Measurements from ENCODE around the gene VSIR.

VSIR gene

GRCh38 chr10:71812016-71812912 is 38.9 kb upstream of the VSIR start:
- no peak for DNase-seq (ENCODE audit: low read depth, low spot score)
- H3K4me3 ChIP-seq (ENCODE audit: insufficient read length, low read depth): no peak overlapping the region
- no peaks in the 10 kb centered on the region for H3K27me3 ChIP-seq (ENCODE audit: insufficient read depth, insufficient read length)
- H3K4me1 ChIP-seq (ENCODE audit: insufficient read depth, insufficient read length): peaks cover 6% of the 10 kb centered on the region
- TF ChIP-seq SUZ12 (IDR thresholded peaks at IDR 0.05; ENCODE audit: extremely low read depth, insufficient read depth, insufficient read length) (no peak), ZNF274 (IDR thresholded peaks at IDR 0.05; ENCODE audit: low read depth, low read length) (no peak), YY1 (IDR thresholded peaks at IDR 0.05; ENCODE audit: insufficient read depth, insufficient read length) (no peak)
- H3K9ac ChIP-seq (ENCODE audit: insufficient read length, low read depth): peak overlapping the region; percentile 24
- no peaks in the 10 kb centered on the region for H3K9me3 ChIP-seq (ENCODE audit: insufficient read depth, low read length)
- peaks cover 29% of the 10 kb centered on the region for H3K36me3 ChIP-seq (ENCODE audit: insufficient read depth, insufficient read length, low read length)

- peaks cover 6% of the 10 kb centered on the region for H3K4me1 ChIP-seq (ENCODE audit: insufficient read depth, insufficient read length)
- no peaks in the 10 kb centered on the region for H3K9me3 ChIP-seq (ENCODE audit: insufficient read depth, low read length)
These were observed 38.0 kb upstream of the VSIR start for GRCh38 chr10:71811351-71811750.

GRCh38 chr10:71810048-71810750 is 36.9 kb upstream of the VSIR start:
- Histone ChIP-seq H3K4me3 (ENCODE audit: insufficient read length, low read depth) (no peak overlapping the region), H3K27me3 (ENCODE audit: insufficient read depth, insufficient read length) (peaks cover under 1% of the 10 kb centered on the region), H3K9me3 (ENCODE audit: insufficient read depth, low read length) (no peaks in the 10 kb centered on the region), H3K4me1 (ENCODE audit: insufficient read depth, insufficient read length) (peaks cover 6% of the 10 kb centered on the region), H3K36me3 (ENCODE audit: insufficient read depth, insufficient read length, low read length) (peaks cover 9% of the 10 kb centered on the region), H3K9ac (ENCODE audit: insufficient read length, low read depth) (no peak overlapping the region)
- no peak for TF ChIP-seq ZNF274 (IDR thresholded peaks at IDR 0.05; ENCODE audit: low read depth, low read length)
- no peak for TF ChIP-seq SUZ12 (IDR thresholded peaks at IDR 0.05; ENCODE audit: extremely low read depth, insufficient read depth, insufficient read length)
- no peak for TF ChIP-seq YY1 (IDR thresholded peaks at IDR 0.05; ENCODE audit: insufficient read depth, insufficient read length)
- DNase-seq (ENCODE audit: low read depth, low spot score): no peak

More at GRCh38 chr10:71811351-71811750, 38.0 kb upstream of the VSIR start:
- Histone ChIP-seq H3K27me3 (ENCODE audit: insufficient read depth, insufficient read length) (no peaks in the 10 kb centered on the region), H3K4me3 (ENCODE audit: insufficient read length, low read depth) (no peak overlapping the region), H3K36me3 (ENCODE audit: insufficient read depth, insufficient read length, low read length) (peaks cover 20% of the 10 kb centered on the region), H3K9ac (ENCODE audit: insufficient read length, low read depth) (no peak overlapping the region)
- DNase-seq (ENCODE audit: low read depth, low spot score): no peak
- no peak for TF ChIP-seq SUZ12 (IDR thresholded peaks at IDR 0.05; ENCODE audit: extremely low read depth, insufficient read depth, insufficient read length)
- TF ChIP-seq YY1 (IDR thresholded peaks at IDR 0.05; ENCODE audit: insufficient read depth, insufficient read length): no peak
- no peak for TF ChIP-seq ZNF274 (IDR thresholded peaks at IDR 0.05; ENCODE audit: low read depth, low read length)

- Histone ChIP-seq H3K4me1 (ENCODE audit: insufficient read depth, insufficient read length) (peaks cover 6% of the 10 kb centered on the region), H3K36me3 (ENCODE audit: insufficient read depth, insufficient read length, low read length) (peaks cover 4% of the 10 kb centered on the region), H3K4me3 (ENCODE audit: insufficient read length, low read depth) (no peak overlapping the region), H3K9ac (ENCODE audit: insufficient read length, low read depth) (no peak overlapping the region), H3K9me3 (ENCODE audit: insufficient read depth, low read length) (no peaks in the 10 kb centered on the region), H3K27me3 (ENCODE audit: insufficient read depth, insufficient read length) (peaks cover 4% of the 10 kb centered on the region)
- TF ChIP-seq ZNF274 (IDR thresholded peaks at IDR 0.05; ENCODE audit: low read depth, low read length) (no peak), SUZ12 (IDR thresholded peaks at IDR 0.05; ENCODE audit: extremely low read depth, insufficient read depth, insufficient read length) (no peak)
- DNase-seq (ENCODE audit: low read depth, low spot score): no peak
These were observed 36.3 kb upstream of the VSIR start for GRCh38 chr10:71809628-71810027.

- H3K9ac ChIP-seq (ENCODE audit: insufficient read length, low read depth): no peak overlapping the region
- H3K4me3 ChIP-seq (ENCODE audit: insufficient read length, low read depth): no peak overlapping the region
- peaks cover 4% of the 10 kb centered on the region for H3K27me3 ChIP-seq (ENCODE audit: insufficient read depth, insufficient read length)
- H3K9me3 ChIP-seq (ENCODE audit: insufficient read depth, low read length): no peaks in the 10 kb centered on the region
- H3K36me3 ChIP-seq (ENCODE audit: insufficient read depth, insufficient read length, low read length): no peaks in the 10 kb centered on the region
- no peak for DNase-seq (ENCODE audit: low read depth, low spot score)
- TF ChIP-seq ZNF274 (IDR thresholded peaks at IDR 0.05; ENCODE audit: low read depth, low read length) (no peak), YY1 (IDR thresholded peaks at IDR 0.05; ENCODE audit: insufficient read depth, insufficient read length) (no peak), SUZ12 (IDR thresholded peaks at IDR 0.05; ENCODE audit: extremely low read depth, insufficient read depth, insufficient read length) (no peak)
- H3K4me1 ChIP-seq (ENCODE audit: insufficient read depth, insufficient read length): peaks cover 5% of the 10 kb centered on the region
These were observed 34.5 kb upstream of the VSIR start for GRCh38 chr10:71807557-71808510.

- DNase-seq (ENCODE audit: low read depth, low spot score): no peak
- no peaks in the 10 kb centered on the region for H3K9me3 ChIP-seq (ENCODE audit: insufficient read depth, low read length)
- no peak for TF ChIP-seq YY1 (IDR thresholded peaks at IDR 0.05; ENCODE audit: insufficient read depth, insufficient read length)
- no peak for TF ChIP-seq ZNF274 (IDR thresholded peaks at IDR 0.05; ENCODE audit: low read depth, low read length)
- no peak for TF ChIP-seq SUZ12 (IDR thresholded peaks at IDR 0.05; ENCODE audit: extremely low read depth, insufficient read depth, insufficient read length)
- no peak overlapping the region for H3K9ac ChIP-seq (ENCODE audit: insufficient read length, low read depth)
- no peaks in the 10 kb centered on the region for H3K36me3 ChIP-seq (ENCODE audit: insufficient read depth, insufficient read length, low read length)
- H3K4me3 ChIP-seq (ENCODE audit: insufficient read length, low read depth): no peak overlapping the region
- no peaks in the 10 kb centered on the region for H3K4me1 ChIP-seq (ENCODE audit: insufficient read depth, insufficient read length)
- H3K27me3 ChIP-seq (ENCODE audit: insufficient read depth, insufficient read length): peaks cover 4% of the 10 kb centered on the region
These were observed 33.6 kb upstream of the VSIR start for GRCh38 chr10:71806704-71807556.
